ENCODE results near the gene NET1.

The NET1 gene

GRCh38 chr10:5443429-5443828, 31.1 kb downstream of the NET1 start:
- ATAC-seq, result peak; percentile 44 to 58

GRCh38 chr10:5445006-5445405, 32.6 kb downstream of the NET1 start:
- ATAC-seq, result no peak

- peak; percentile 60 to 64 for ATAC-seq
Measured at GRCh38 chr10:5446390-5446926, 34.1 kb downstream of the NET1 start.

GRCh38 chr10:5447056-5447455, 34.7 kb downstream of the NET1 start:
- ATAC-seq, result no peak

GRCh38 chr10:5447611-5448071, 35.3 kb downstream of the NET1 start:
- ATAC-seq, result peak; percentile 71 to 80

GRCh38 chr10:5448333-5449001, 36.1 kb downstream of the NET1 start:
- ATAC-seq, result no peak

- no peak for ATAC-seq
Measured at GRCh38 chr10:5449227-5449626, 36.9 kb downstream of the NET1 start.

GRCh38 chr10:5449823-5450222, 37.5 kb downstream of the NET1 start:
- no peak for ATAC-seq

GRCh38 chr10:5450605-5451384, 38.4 kb downstream of the NET1 start:
- no peak for ATAC-seq

GRCh38 chr10:5453749-5454489, 41.6 kb downstream of the NET1 start:
- no peak for ATAC-seq

- ATAC-seq, result no peak
Measured at GRCh38 chr10:5456563-5456962, 44.2 kb downstream of the NET1 start.

- no peak for ATAC-seq
Measured at GRCh38 chr10:5457741-5458140, 45.4 kb downstream of the NET1 start.

GRCh38 chr10:5458425-5458824, 46.1 kb downstream of the NET1 start:
- ATAC-seq, result no peak

GRCh38 chr10:5458949-5459747, 46.8 kb downstream of the NET1 start:
- ATAC-seq, result no peak

- no peak for ATAC-seq
Measured at GRCh38 chr10:5460468-5461202, 48.3 kb downstream of the NET1 start.

GRCh38 chr10:5461203-5461588, 48.8 kb downstream of the NET1 start:
- ATAC-seq, result no peak

GRCh38 chr10:5461914-5462840, 49.8 kb downstream of the NET1 start:
- ATAC-seq, result no peak

- ATAC-seq, result no peak
Measured at GRCh38 chr10:5462841-5463293, 50.5 kb downstream of the NET1 start.

- ATAC-seq, result no peak
Measured at GRCh38 chr10:5464546-5464945, 52.2 kb downstream of the NET1 start.

- ATAC-seq, result no peak
Measured at GRCh38 chr10:5465976-5466450, 53.7 kb downstream of the NET1 start.
